GM23338 (cell line): ENCODE results near the gene PRR18. TPM values are rescaled to one million over a fixed set of nuclear protein-coding genes. Genes with fewer than 3 reads are reported as not detected.

ENCODE experiments used
- ATAC-seq: fragments of 200-7000 bp; cut with Tn5 transposase; 3 replicates; pipeline ENCODE4 v1.9.1; 2020
- DNase-seq: peaks from one replicate; pipeline ENCODE4 v3.0.0-alpha.2; 2015; ENCODE audit warnings: low spot score
- H2AFZ ChIP-seq: fragments of 200-600 bp; sonication (generic); 2 replicates; pipeline ENCODE4 v1.8.0; 2016; ENCODE audit warnings: antibody characterized with exemption, mild to moderate bottlenecking, moderate library complexity
- H3F3A ChIP-seq: fragments of 200-600 bp; sonication (generic); replicated peaks from 2 replicates; pipeline ENCODE4 v1.8.0; 2017; ENCODE audit warnings: antibody characterized with exemption, mixed run types, low read depth
- H3K27ac ChIP-seq: fragments of 200-600 bp; sonication (generic); 2 replicates; pipeline ENCODE4 v1.6.1; 2016; ENCODE audit warnings: low read depth
- H3K27me3 ChIP-seq: fragments of 200-600 bp; sonication (generic); 2 replicates; pipeline ENCODE4 v1.8.0; 2016; ENCODE audit warnings: mild to moderate bottlenecking, mixed run types, moderate library complexity; ENCODE audit not compliant: insufficient read depth
- H3K36me3 ChIP-seq: fragments of 200-600 bp; sonication (generic); 2 replicates; pipeline ENCODE4 v1.8.0; 2016; ENCODE audit warnings: mild to moderate bottlenecking; ENCODE audit not compliant: insufficient read depth
- H3K4me1 ChIP-seq: fragments of 200-600 bp; sonication (generic); 2 replicates; pipeline ENCODE4 v1.8.0; 2016; ENCODE audit warnings: mild to moderate bottlenecking, moderate library complexity; ENCODE audit not compliant: insufficient read depth
- H3K4me2 ChIP-seq: fragments of 200-600 bp; sonication (generic); 2 replicates; pipeline ENCODE4 v1.7.1; 2017; ENCODE audit warnings: mixed run types
- H3K4me3 ChIP-seq: fragments of 200-600 bp; sonication (generic); 2 replicates; pipeline ENCODE4 v1.6.1; 2016; ENCODE audit warnings: mixed run types
- H3K79me2 ChIP-seq: fragments of 200-600 bp; sonication (generic); replicated peaks from 2 replicates; pipeline ENCODE4 v1.8.0; 2017; ENCODE audit warnings: mild to moderate bottlenecking; ENCODE audit not compliant: insufficient read depth
- H3K9me2 ChIP-seq: fragments of 200-600 bp; sonication (generic); 2 replicates; pipeline ENCODE4 v1.8.0; 2017; ENCODE audit not compliant: insufficient read depth
- H4K20me1 ChIP-seq: fragments of 200-600 bp; sonication (generic); replicated peaks from 2 replicates; pipeline ENCODE4 v1.8.0; 2017; ENCODE audit warnings: mild to moderate bottlenecking; ENCODE audit not compliant: insufficient read depth
- H3K27ac Mint-ChIP-seq: 2 replicates; pipeline ENCODE4 v1.8.0; 2020; ENCODE audit warnings: inconsistent platforms, mild to moderate bottlenecking, moderate library complexity, mixed read lengths
- H3K27me3 Mint-ChIP-seq: 3 replicates; pipeline ENCODE4 v1.8.0; 2022; ENCODE audit warnings: low read depth, mild to moderate bottlenecking, moderate library complexity, mixed read lengths, inconsistent platforms; ENCODE audit not compliant: insufficient read depth, poor library complexity
- H3K36me3 Mint-ChIP-seq: 3 replicates; pipeline ENCODE4 v1.8.0; 2021; ENCODE audit warnings: low read depth, mild to moderate bottlenecking, inconsistent platforms, moderate library complexity, mixed read lengths
- H3K4me1 Mint-ChIP-seq: 3 replicates; pipeline ENCODE4 v1.8.0; 2020; ENCODE audit warnings: mild to moderate bottlenecking, inconsistent platforms, mixed read lengths
- H3K4me3 Mint-ChIP-seq: 3 replicates; pipeline ENCODE4 v1.8.0; 2021; ENCODE audit warnings: moderate library complexity, mild to moderate bottlenecking, inconsistent platforms, mixed read lengths
- H3K9me3 Mint-ChIP-seq: 3 replicates; pipeline ENCODE4 v1.8.0; 2020; ENCODE audit warnings: moderate library complexity, mild to moderate bottlenecking, inconsistent platforms, mixed read lengths
- CREB1 ChIP-seq: fragments of 250-450 bp; sonication (Bioruptor Pico); IDR thresholded peaks from 2 replicates; pipeline ENCODE4 v1.5.0; 2020; ENCODE audit warnings: low read depth, mild to moderate bottlenecking, moderate library complexity
- CTCF ChIP-seq, 2 experiments: fragments of 200-600 bp in 1 of 2; sonication (generic) in 1 of 2; conservative IDR thresholded peaks; 2 replicates each; pipeline versions ENCODE4 v1.5.1 to v1.6.1; 2016 to 2017; ENCODE audit warnings: antibody characterized with exemption in 2 of 2, low read depth in 2 of 2, mild to moderate bottlenecking in 2 of 2, moderate library complexity in 1 of 2
- EZH2 ChIP-seq: fragments of 200-600 bp; sonication (generic); IDR thresholded peaks from one replicate; pipeline ENCODE4 v1.8.0; 2017; ENCODE audit warnings: antibody characterized with exemption, mild to moderate bottlenecking, low read depth; ENCODE audit not compliant: unreplicated experiment
- EZH2phosphoT487 ChIP-seq: fragments of 200-600 bp; sonication (generic); IDR thresholded peaks from one replicate; pipeline ENCODE4 v1.8.1; 2018; ENCODE audit warnings: antibody characterized with exemption; ENCODE audit not compliant: unreplicated experiment
- JUNB ChIP-seq: IDR thresholded peaks from one replicate; pipeline ENCODE4 v1.6.1; 2016; ENCODE audit warnings: antibody characterized with exemption; ENCODE audit not compliant: unreplicated experiment
- NANOG ChIP-seq: IDR thresholded peaks from 2 replicates; pipeline ENCODE4 v1.6.1; 2016; ENCODE audit warnings: antibody characterized with exemption, borderline replicate concordance
- POLR2AphosphoS5 ChIP-seq: IDR thresholded peaks from 2 replicates; pipeline ENCODE4 v1.6.1; 2016; ENCODE audit warnings: antibody characterized with exemption, low read depth
- STAT1 ChIP-seq: IDR thresholded peaks from one replicate; pipeline ENCODE4 v1.6.1; 2016; ENCODE audit warnings: antibody characterized with exemption; ENCODE audit not compliant: unreplicated experiment
- ZNF114 ChIP-seq: fragments of 250-450 bp; sonication (Bioruptor Pico); IDR thresholded peaks from 2 replicates; pipeline ENCODE4 v1.5.0; 2020; ENCODE audit warnings: mild to moderate bottlenecking, moderate library complexity
- ZNF331 ChIP-seq: fragments of 250-450 bp; sonication (Bioruptor Pico); IDR thresholded peaks from 2 replicates; pipeline ENCODE4 v1.5.0; 2020; ENCODE audit warnings: low read depth, mild to moderate bottlenecking, moderate library complexity
- polyA plus RNA-seq: library from polyadenylated mRNA; unstranded; fragments of >200 nt; fragmentation: Nextera tagmentation; extraction: Ambion mirVana; gene quantifications from 2 replicates; pipeline ENCODE4 v1.2.1, GENCODE V29; 2016
- total RNA-seq: library from RNA; depleted of rRNA; stranded (reverse); fragments of >200 nt; shearing (Covaris generic); gene quantifications from 2 replicates; pipeline ENCODE4 v1.2.3, GENCODE V29; 2014
- TF ChIP-seq, protein P1 (sequence below): IDR thresholded peaks from one replicate; pipeline ENCODE4 v1.6.1; 2018; ENCODE audit warnings: antibody characterized with exemption; ENCODE audit not compliant: unreplicated experiment
- TF ChIP-seq, protein P2 (sequence below): fragments of 250-450 bp; sonication (Bioruptor Pico); IDR thresholded peaks from 2 replicates; pipeline ENCODE4 v1.5.0; 2020; ENCODE audit warnings: mild to moderate bottlenecking, moderate library complexity
- TF ChIP-seq, protein P3 (sequence below): IDR thresholded peaks from 2 replicates; pipeline ENCODE4 v1.6.1; 2016; ENCODE audit warnings: antibody characterized with exemption

The PRR18 gene
- total and polyA plus RNA-seq, 2 experiments from 2014 or later = 0.24 TPM; not detected in 1

- Histone ChIP-seq H3K27ac (no peak overlapping the region), H3K27me3 (no peaks in the 10 kb centered on the region), H3K36me3 (0 out of 2 replicates have a peak, but pooled peaks cover 2% of the 10 kb centered on the region), H3K9me2 (no peaks in the 10 kb centered on the region), H3K79me2 (no peaks in the 10 kb centered on the region), H2AFZ (peak overlapping the region; percentile 61; the same call in 1 of the 2 replicates), H4K20me1 (no peaks in the 10 kb centered on the region), H3K4me2 (no peak overlapping the region), H3K4me1 (peaks cover 14% of the 10 kb centered on the region), H3K4me3 (no peak overlapping the region), H3F3A (no peaks in the 10 kb centered on the region)
- Mint-ChIP-seq H3K27ac (no peak overlapping the region), H3K36me3 (no peaks in the 10 kb centered on the region), H3K27me3 (peaks cover 3% of the 10 kb centered on the region), H3K4me1 (peaks cover 12% of the 10 kb centered on the region), H3K4me3 (no peak overlapping the region), H3K9me3 (0 out of 3 replicates have a peak, but pooled peaks cover 3% of the 10 kb centered on the region)
- ATAC-seq (no peak; the same call in 2 of the 3 replicates), DNase-seq (no peak)
- TF ChIP-seq CREB1 (CRISPR knock-in tag) = no peak
- no peak for TF ChIP-seq CTCF (conservative IDR thresholded peaks at IDR 0.05; ENCODE audit: low read depth in 2 of 2)
- TF ChIP-seq, protein P1, sequence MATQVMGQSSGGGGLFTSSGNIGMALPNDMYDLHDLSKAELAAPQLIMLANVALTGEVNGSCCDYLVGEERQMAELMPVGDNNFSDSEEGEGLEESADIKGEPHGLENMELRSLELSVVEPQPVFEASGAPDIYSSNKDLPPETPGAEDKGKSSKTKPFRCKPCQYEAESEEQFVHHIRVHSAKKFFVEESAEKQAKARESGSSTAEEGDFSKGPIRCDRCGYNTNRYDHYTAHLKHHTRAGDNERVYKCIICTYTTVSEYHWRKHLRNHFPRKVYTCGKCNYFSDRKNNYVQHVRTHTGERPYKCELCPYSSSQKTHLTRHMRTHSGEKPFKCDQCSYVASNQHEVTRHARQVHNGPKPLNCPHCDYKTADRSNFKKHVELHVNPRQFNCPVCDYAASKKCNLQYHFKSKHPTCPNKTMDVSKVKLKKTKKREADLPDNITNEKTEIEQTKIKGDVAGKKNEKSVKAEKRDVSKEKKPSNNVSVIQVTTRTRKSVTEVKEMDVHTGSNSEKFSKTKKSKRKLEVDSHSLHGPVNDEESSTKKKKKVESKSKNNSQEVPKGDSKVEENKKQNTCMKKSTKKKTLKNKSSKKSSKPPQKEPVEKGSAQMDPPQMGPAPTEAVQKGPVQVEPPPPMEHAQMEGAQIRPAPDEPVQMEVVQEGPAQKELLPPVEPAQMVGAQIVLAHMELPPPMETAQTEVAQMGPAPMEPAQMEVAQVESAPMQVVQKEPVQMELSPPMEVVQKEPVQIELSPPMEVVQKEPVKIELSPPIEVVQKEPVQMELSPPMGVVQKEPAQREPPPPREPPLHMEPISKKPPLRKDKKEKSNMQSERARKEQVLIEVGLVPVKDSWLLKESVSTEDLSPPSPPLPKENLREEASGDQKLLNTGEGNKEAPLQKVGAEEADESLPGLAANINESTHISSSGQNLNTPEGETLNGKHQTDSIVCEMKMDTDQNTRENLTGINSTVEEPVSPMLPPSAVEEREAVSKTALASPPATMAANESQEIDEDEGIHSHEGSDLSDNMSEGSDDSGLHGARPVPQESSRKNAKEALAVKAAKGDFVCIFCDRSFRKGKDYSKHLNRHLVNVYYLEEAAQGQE = no peak
- TF ChIP-seq, protein P2, sequence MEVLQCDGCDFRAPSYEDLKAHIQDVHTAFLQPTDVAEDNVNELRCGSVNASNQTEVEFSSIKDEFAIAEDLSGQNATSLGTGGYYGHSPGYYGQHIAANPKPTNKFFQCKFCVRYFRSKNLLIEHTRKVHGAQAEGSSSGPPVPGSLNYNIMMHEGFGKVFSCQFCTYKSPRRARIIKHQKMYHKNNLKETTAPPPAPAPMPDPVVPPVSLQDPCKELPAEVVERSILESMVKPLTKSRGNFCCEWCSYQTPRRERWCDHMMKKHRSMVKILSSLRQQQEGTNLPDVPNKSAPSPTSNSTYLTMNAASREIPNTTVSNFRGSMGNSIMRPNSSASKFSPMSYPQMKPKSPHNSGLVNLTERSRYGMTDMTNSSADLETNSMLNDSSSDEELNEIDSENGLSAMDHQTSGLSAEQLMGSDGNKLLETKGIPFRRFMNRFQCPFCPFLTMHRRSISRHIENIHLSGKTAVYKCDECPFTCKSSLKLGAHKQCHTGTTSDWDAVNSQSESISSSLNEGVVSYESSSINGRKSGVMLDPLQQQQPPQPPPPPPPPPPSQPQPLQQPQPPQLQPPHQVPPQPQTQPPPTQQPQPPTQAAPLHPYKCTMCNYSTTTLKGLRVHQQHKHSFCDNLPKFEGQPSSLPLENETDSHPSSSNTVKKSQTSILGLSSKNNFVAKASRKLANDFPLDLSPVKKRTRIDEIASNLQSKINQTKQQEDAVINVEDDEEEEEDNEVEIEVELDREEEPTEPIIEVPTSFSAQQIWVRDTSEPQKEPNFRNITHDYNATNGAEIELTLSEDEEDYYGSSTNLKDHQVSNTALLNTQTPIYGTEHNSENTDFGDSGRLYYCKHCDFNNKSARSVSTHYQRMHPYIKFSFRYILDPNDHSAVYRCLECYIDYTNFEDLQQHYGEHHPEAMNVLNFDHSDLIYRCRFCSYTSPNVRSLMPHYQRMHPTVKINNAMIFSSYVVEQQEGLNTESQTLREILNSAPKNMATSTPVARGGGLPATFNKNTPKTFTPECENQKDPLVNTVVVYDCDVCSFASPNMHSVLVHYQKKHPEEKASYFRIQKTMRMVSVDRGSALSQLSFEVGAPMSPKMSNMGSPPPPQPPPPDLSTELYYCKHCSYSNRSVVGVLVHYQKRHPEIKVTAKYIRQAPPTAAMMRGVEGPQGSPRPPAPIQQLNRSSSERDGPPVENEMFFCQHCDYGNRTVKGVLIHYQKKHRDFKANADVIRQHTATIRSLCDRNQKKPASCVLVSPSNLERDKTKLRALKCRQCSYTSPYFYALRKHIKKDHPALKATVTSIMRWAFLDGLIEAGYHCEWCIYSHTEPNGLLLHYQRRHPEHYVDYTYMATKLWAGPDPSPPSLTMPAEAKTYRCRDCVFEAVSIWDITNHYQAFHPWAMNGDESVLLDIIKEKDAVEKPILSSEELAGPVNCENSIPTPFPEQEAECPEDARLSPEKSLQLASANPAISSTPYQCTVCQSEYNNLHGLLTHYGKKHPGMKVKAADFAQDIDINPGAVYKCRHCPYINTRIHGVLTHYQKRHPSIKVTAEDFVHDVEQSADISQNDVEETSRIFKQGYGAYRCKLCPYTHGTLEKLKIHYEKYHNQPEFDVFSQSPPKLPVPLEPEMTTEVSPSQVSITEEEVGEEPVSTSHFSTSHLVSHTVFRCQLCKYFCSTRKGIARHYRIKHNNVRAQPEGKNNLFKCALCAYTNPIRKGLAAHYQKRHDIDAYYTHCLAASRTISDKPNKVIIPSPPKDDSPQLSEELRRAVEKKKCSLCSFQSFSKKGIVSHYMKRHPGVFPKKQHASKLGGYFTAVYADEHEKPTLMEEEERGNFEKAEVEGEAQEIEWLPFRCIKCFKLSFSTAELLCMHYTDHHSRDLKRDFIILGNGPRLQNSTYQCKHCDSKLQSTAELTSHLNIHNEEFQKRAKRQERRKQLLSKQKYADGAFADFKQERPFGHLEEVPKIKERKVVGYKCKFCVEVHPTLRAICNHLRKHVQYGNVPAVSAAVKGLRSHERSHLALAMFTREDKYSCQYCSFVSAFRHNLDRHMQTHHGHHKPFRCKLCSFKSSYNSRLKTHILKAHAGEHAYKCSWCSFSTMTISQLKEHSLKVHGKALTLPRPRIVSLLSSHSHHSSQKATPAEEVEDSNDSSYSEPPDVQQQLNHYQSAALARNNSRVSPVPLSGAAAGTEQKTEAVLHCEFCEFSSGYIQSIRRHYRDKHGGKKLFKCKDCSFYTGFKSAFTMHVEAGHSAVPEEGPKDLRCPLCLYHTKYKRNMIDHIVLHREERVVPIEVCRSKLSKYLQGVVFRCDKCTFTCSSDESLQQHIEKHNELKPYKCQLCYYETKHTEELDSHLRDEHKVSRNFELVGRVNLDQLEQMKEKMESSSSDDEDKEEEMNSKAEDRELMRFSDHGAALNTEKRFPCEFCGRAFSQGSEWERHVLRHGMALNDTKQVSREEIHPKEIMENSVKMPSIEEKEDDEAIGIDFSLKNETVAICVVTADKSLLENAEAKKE (CRISPR knock-in tag) = no peak
- no peak for TF ChIP-seq STAT1
- TF ChIP-seq, protein P3, sequence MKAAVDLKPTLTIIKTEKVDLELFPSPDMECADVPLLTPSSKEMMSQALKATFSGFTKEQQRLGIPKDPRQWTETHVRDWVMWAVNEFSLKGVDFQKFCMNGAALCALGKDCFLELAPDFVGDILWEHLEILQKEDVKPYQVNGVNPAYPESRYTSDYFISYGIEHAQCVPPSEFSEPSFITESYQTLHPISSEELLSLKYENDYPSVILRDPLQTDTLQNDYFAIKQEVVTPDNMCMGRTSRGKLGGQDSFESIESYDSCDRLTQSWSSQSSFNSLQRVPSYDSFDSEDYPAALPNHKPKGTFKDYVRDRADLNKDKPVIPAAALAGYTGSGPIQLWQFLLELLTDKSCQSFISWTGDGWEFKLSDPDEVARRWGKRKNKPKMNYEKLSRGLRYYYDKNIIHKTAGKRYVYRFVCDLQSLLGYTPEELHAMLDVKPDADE = no peak
- TF ChIP-seq EZH2 = no peak
- TF ChIP-seq JUNB = no peak
- no peak for TF ChIP-seq POLR2AphosphoS5
- TF ChIP-seq EZH2phosphoT487 = no peak
- no peak for TF ChIP-seq NANOG
- no peak for TF ChIP-seq ZNF114 (CRISPR knock-in tag)
- TF ChIP-seq ZNF331 (CRISPR knock-in tag) = no peak
These were observed 47.4 kb upstream of the PRR18 start for GRCh38 chr6:166355552-166355951.
